ENCODE data around the gene RAD51B. TPM values are rescaled to one million over a fixed set of nuclear protein-coding genes. Genes with fewer than 3 reads are reported as not detected.

Gene RAD51B
- total and polyA plus RNA-seq, 9 of the 15 experiments (the other 6 are each of a cell fraction or from before 2014, with no cell fraction given) = 8.5 to 17.3 (median 11.3) TPM

GRCh38 chr14:68550338-68550715, 730.7 kb downstream of the RAD51B start:
- ChIA-PET POLR2A (interaction anchor here (1.1 kb wide), 1 partner anchor 16 kb away, joined by 3 read pairs; no protein-coding TSS in a partner anchor), CTCF (ENCODE audit: low intra/inter-chr PET ratio) (no interaction called here)
- in situ Hi-C loops (cut with MboI) = no loop called here
- Histone ChIP-seq H3K36me3 (ENCODE audit: control insufficient read depth, insufficient read depth, low read length) (no peaks in the 10 kb centered on the region), H3K27ac (ENCODE audit: extremely low read depth, low read depth, low read length) (no peak overlapping the region), H3K4me2 (ENCODE audit: insufficient read depth, low read length) (no peak overlapping the region), H3K9me3 (replicated peaks; ENCODE audit: control insufficient read depth, insufficient read depth, low read depth, low read length) (0 out of 2 replicates have a peak, but pooled peaks cover 2% of the 10 kb centered on the region), H3K4me1 (replicated peaks in 1 of 2; ENCODE audit: control insufficient read depth in 2 of 2, insufficient read depth in 2 of 2, low read length in 2 of 2) (peaks cover 0 to 2% of the 10 kb centered on the region in 2 experiments; a peak in 3 of 5 replicates), H2AFZ (ENCODE audit: low read depth, low read length) (no peak overlapping the region), H3K9me1 (ENCODE audit: control insufficient read depth, insufficient read depth, low read length) (no peaks in the 10 kb centered on the region), H4K20me1 (replicated peaks; ENCODE audit: control insufficient read depth, insufficient read depth, low read length) (peaks cover 3% of the 10 kb centered on the region; the same call in 1 of the 2 replicates), H3K9ac (ENCODE audit: insufficient read depth in 1 of 2, low read depth in 2 of 2, low read length in 2 of 2) (no peak overlapping the region), H3K79me2 (ENCODE audit: control insufficient read depth, insufficient read depth, low read length) (no peaks in the 10 kb centered on the region), H3K27me3 (ENCODE audit: control insufficient read depth in 2 of 2, insufficient read depth in 2 of 2, low read length in 2 of 2) (peaks cover 0 to 8% of the 10 kb centered on the region in 2 experiments; a peak in 2 of 5 replicates), H3K4me3 (no peak overlapping the region)
- 30% methylated on average over 4 of the region's 4 CpGs for WGBS (ENCODE audit: insufficient coverage, low coverage, missing lambda C conversion rate)
- ATAC-seq (no peak), DNase-seq (ENCODE audit: extremely low read depth in 1 of 4, low spot score in 3 of 4) (no peak), FAIRE-seq (no peak)
- BruUV-seq (replicated peaks) = no TSS peak
- no peak for TF ChIP-seq ZFPM2 (CRISPR knock-in tag; IDR thresholded peaks at IDR 0.05)
- intact Hi-C loops (cut with micrococcal nuclease) = no loop called here

GRCh38 chr14:68551045-68551683, 731.6 kb downstream of the RAD51B start:
- no peak for TF ChIP-seq SNAPC5 (CRISPR knock-in tag; IDR thresholded peaks at IDR 0.05)
- TF ChIP-seq NFIC (IDR thresholded peaks at IDR 0.05) = no peak
- no peak for TF ChIP-seq RNF219 (CRISPR knock-in tag; IDR thresholded peaks at IDR 0.05)
- no peak for TF ChIP-seq ATF7 (IDR thresholded peaks at IDR 0.05)
- TF ChIP-seq GABPB2 (CRISPR knock-in tag; conservative IDR thresholded peaks at IDR 0.05) = no peak
- TF ChIP-seq PHF20 (IDR thresholded peaks at IDR 0.05; ENCODE audit: partially characterized antibody) = no peak
- no peak for TF ChIP-seq NR1H2 (CRISPR knock-in tag; IDR thresholded peaks at IDR 0.05)
- DNase-seq (ENCODE audit: extremely low read depth in 1 of 4, low spot score in 3 of 4) (no peak), FAIRE-seq (no peak), ATAC-seq (no peak)
- Histone ChIP-seq H3K9me1 (ENCODE audit: control insufficient read depth, insufficient read depth, low read length) (no peaks in the 10 kb centered on the region), H3K79me2 (ENCODE audit: control insufficient read depth, insufficient read depth, low read length) (no peaks in the 10 kb centered on the region), H4K20me1 (replicated peaks; ENCODE audit: control insufficient read depth, insufficient read depth, low read length) (peaks cover 3% of the 10 kb centered on the region; the same call in 1 of the 2 replicates), H3K4me3 (no peak overlapping the region), H3K27me3 (ENCODE audit: control insufficient read depth in 2 of 2, insufficient read depth in 2 of 2, low read length in 2 of 2) (peaks cover 0 to 11% of the 10 kb centered on the region in 2 experiments; a peak in 2 of 5 replicates), H3K4me2 (ENCODE audit: insufficient read depth, low read length) (no peak overlapping the region), H3K27ac (ENCODE audit: extremely low read depth, low read depth, low read length) (no peak overlapping the region), H3K36me3 (ENCODE audit: control insufficient read depth, insufficient read depth, low read length) (no peaks in the 10 kb centered on the region), H3K4me1 (replicated peaks in 1 of 2; ENCODE audit: control insufficient read depth in 2 of 2, insufficient read depth in 2 of 2, low read length in 2 of 2) (peaks cover 0 to 2% of the 10 kb centered on the region in 2 experiments; a peak in 3 of 5 replicates), H3K9me3 (replicated peaks; ENCODE audit: control insufficient read depth, insufficient read depth, low read depth, low read length) (0 out of 2 replicates have a peak, but pooled peaks cover 2% of the 10 kb centered on the region), H2AFZ (ENCODE audit: low read depth, low read length) (no peak overlapping the region), H3K9ac (ENCODE audit: insufficient read depth in 1 of 2, low read depth in 2 of 2, low read length in 2 of 2) (no peak overlapping the region)
- ChIA-PET CTCF (ENCODE audit: low intra/inter-chr PET ratio) (no interaction called here), POLR2A (no interaction called here)
- intact Hi-C loops (cut with micrococcal nuclease) = no loop called here
- 13% methylated on average over 7 of the region's 7 CpGs for WGBS (ENCODE audit: insufficient coverage, low coverage, missing lambda C conversion rate)
- BruUV-seq (replicated peaks) = no TSS peak
- in situ Hi-C loops (cut with MboI) = no loop called here

All from K562 (cell line).